HepG2 (cell line): ENCODE results near the gene DSTN. TPM values are rescaled to one million over a fixed set of nuclear protein-coding genes. Genes with fewer than 3 reads are reported as not detected.

Experiments used
- ATAC-seq: fragments of 200-7000 bp; cut with Tn5 transposase; 3 replicates; pipeline ENCODE4 v1.9.1; 2020; ENCODE audit warnings: mild to moderate bottlenecking, moderate library complexity
- BruUV-seq: library from RNA; stranded (reverse); fragments of 400-500 nt; replicated peaks from 2 replicates; lab custom pipeline; 2021; lab: Mats Ljungman, UMichigan
- CTCF ChIA-PET: fragments of 300-600 bp; formaldehyde crosslinking; extraction: SDS; loops from one replicate; lab custom pipeline; 2021; ENCODE audit warnings: low total read pairs, inconsistent platforms, low intra/inter-chr PET ratio; lab: Yijun Ruan, JAX
- POLR2A ChIA-PET: fragments of 350-600 bp; sonication (Branson Sonifier 250); formaldehyde crosslinking; loops from one replicate; lab custom pipeline; 2020; ENCODE audit warnings: antibody characterized with exemption, inconsistent platforms; lab: Yijun Ruan, JAX
- DNase-seq: peaks from one replicate; pipeline ENCODE4 v3.0.0-alpha.2; 2015; ENCODE audit warnings: low spot score
- FAIRE-seq: peaks from 3 replicates; lab custom pipeline; 2011; peaks lifted over from hg19 to GRCh38; lab: Jason Lieb, UNC
- H2AFZ ChIP-seq: one replicate; pipeline ENCODE4 v1.6.1; 2011; ENCODE audit warnings: low read length, inconsistent platforms
- H3K27ac ChIP-seq: fragments of 300-600 bp; 3 replicates; pipeline ENCODE4 v1.8.0; 2011; ENCODE audit warnings: mixed run types, mild to moderate bottlenecking, mixed read lengths, low read length, inconsistent platforms; ENCODE audit not compliant: insufficient read depth; ENCODE audit errors: extremely low read length
- H3K27me3 ChIP-seq, 2 experiments: fragments of 200-600 bp in 1 of 2; 2 replicates in 1 of 2; 3 replicates in 1 of 2; pipeline versions ENCODE4 v1.6.0 to v1.8.0; 2011; ENCODE audit warnings: low read length in 2 of 2, mild to moderate bottlenecking in 2 of 2, moderate library complexity in 2 of 2, inconsistent platforms in 1 of 2; ENCODE audit not compliant: insufficient read depth in 2 of 2, control insufficient read depth in 1 of 2
- H3K36me3 ChIP-seq, 2 experiments: fragments of 200-600 bp in 1 of 2; replicated peaks in 1 of 2; 2 replicates in 1 of 2; 3 replicates in 1 of 2; pipeline versions ENCODE4 v1.5.1 to v1.8.0; 2011; ENCODE audit warnings: low read length in 2 of 2, inconsistent platforms in 1 of 2; ENCODE audit not compliant: insufficient read depth in 2 of 2, control insufficient read depth in 1 of 2
- H3K4me1 ChIP-seq: 2 replicates; pipeline ENCODE4 v1.5.1; 2012; ENCODE audit warnings: low read length, inconsistent platforms; ENCODE audit not compliant: insufficient read depth
- H3K4me2 ChIP-seq: 2 replicates; pipeline ENCODE4 v1.6.0; 2011; ENCODE audit warnings: low read depth, low read length, inconsistent platforms
- H3K4me3 ChIP-seq, 3 experiments: fragments of 200-600 bp in 1 of 3; sonication (generic), shearing (Covaris generic) in 1 of 3; replicated peaks in 1 of 3; 2 replicates each; pipeline ENCODE4 v1.5.1; 2011 to 2016; ENCODE audit warnings: low read length in 3 of 3, inconsistent platforms in 2 of 3, low read depth in 2 of 3, mild to moderate bottlenecking in 2 of 3, control low read depth in 1 of 3, mixed read lengths in 1 of 3; ENCODE audit not compliant: insufficient read depth in 1 of 3
- H3K79me2 ChIP-seq: one replicate; pipeline ENCODE4 v1.6.1; 2011; ENCODE audit warnings: low read length, inconsistent platforms; ENCODE audit not compliant: insufficient read depth
- H3K9ac ChIP-seq: 2 replicates; pipeline ENCODE4 v1.6.0; 2011; ENCODE audit warnings: mild to moderate bottlenecking, low read depth, low read length, inconsistent platforms; ENCODE audit not compliant: insufficient read depth
- H3K9me3 ChIP-seq: 2 replicates; pipeline ENCODE4 v1.5.1; 2012; ENCODE audit warnings: mild to moderate bottlenecking, low read length
- H4K20me1 ChIP-seq: 2 replicates; pipeline ENCODE4 v1.6.0; 2011; ENCODE audit warnings: inconsistent platforms, mild to moderate bottlenecking, low read length, moderate library complexity; ENCODE audit not compliant: insufficient read depth
- AGO2 ChIP-seq: fragments of 200-400 bp; formaldehyde crosslinking; optimal IDR thresholded peaks from 2 replicates; pipeline ENCODE3; 2017; ENCODE audit warnings: mild to moderate bottlenecking, low read depth, low read length, moderate library complexity
- EP300 ChIP-seq, 3 experiments: sonication (generic) in 1 of 3; formaldehyde crosslinking in 1 of 3; IDR thresholded peaks; 2 replicates each; pipeline versions ENCODE4 v1.5.1 to v1.6.1; 2011 to 2020; ENCODE audit warnings: low read depth in 2 of 3, low read length in 2 of 3, borderline replicate concordance in 1 of 3, improper control_type of control experiment in 1 of 3, mild to moderate bottlenecking in 1 of 3, missing genetic modification reagents in 1 of 3, moderate library complexity in 1 of 3
- NR3C1 ChIP-seq: sonication (generic); formaldehyde crosslinking; IDR thresholded peaks from 2 replicates; pipeline ENCODE4 v1.4.0; 2020; ENCODE audit warnings: missing genetic modification reagents
- PCBP1 ChIP-seq: fragments of 200-400 bp; formaldehyde crosslinking; IDR thresholded peaks from 2 replicates; pipeline ENCODE4 v1.6.1; 2017; ENCODE audit warnings: mild to moderate bottlenecking, low read depth, low read length, borderline replicate concordance
- RBFOX2 ChIP-seq: fragments of 200-400 bp; formaldehyde crosslinking; IDR thresholded peaks from 2 replicates; pipeline ENCODE4 v1.6.1; 2017; ENCODE audit warnings: low read depth, mild to moderate bottlenecking, low read length
- SATB2 ChIP-seq: sonication (generic); formaldehyde crosslinking; IDR thresholded peaks from 2 replicates; pipeline ENCODE4 v1.5.0; 2020; ENCODE audit warnings: missing genetic modification reagents
- SRSF9 ChIP-seq: fragments of 200-400 bp; formaldehyde crosslinking; IDR thresholded peaks from 2 replicates; pipeline ENCODE4 v1.6.1; 2018; ENCODE audit warnings: borderline replicate concordance, mild to moderate bottlenecking, low read depth, low read length; ENCODE audit not compliant: insufficient read depth, poor library complexity, severe bottlenecking
- XRCC5 ChIP-seq: fragments of 200-400 bp; formaldehyde crosslinking; optimal IDR thresholded peaks from 2 replicates; pipeline ENCODE3; 2017; ENCODE audit warnings: mild to moderate bottlenecking, low read length
- ZBTB1 ChIP-seq: sonication (generic); formaldehyde crosslinking; IDR thresholded peaks from 2 replicates; pipeline ENCODE4 v1.4.0; 2020; ENCODE audit warnings: missing genetic modification reagents, borderline replicate concordance
- ZBTB34 ChIP-seq: sonication (generic); formaldehyde crosslinking; IDR thresholded peaks from 2 replicates; pipeline ENCODE4 v1.8.0; 2022; ENCODE audit warnings: mild to moderate bottlenecking, missing genetic modification reagents
- ZBTB39 ChIP-seq: sonication (generic); formaldehyde crosslinking; IDR thresholded peaks from 2 replicates; pipeline ENCODE4 v1.5.0; 2020; ENCODE audit warnings: missing genetic modification reagents
- WGBS: methylation state at CpG from one replicate; pipeline ENCODE4 v1.1.6; 2017; ENCODE audit warnings: low lambda C conversion rate; 5-methylcytosine and 5-hydroxymethylcytosine counted together
- in situ Hi-C: cut with HindIII; loops from 2 replicates; pipeline ENCODE4 v1.10.0; 2017; ENCODE audit warnings: low pct_unique_long_range_greater_than_20kb; ENCODE audit not compliant: extremely low pct_ligation_motif_present
- intact Hi-C: fragments of 100-400 bp; cut with micrococcal nuclease; formaldehyde crosslinking; loops from one replicate; pipeline ENCODE4 v1.10.0; 2022; ENCODE audit not compliant: unreplicated experiment
- polyA plus RNA-seq, 8 experiments: library from polyadenylated mRNA; depleted of rRNA in 3 of 8; stranded (reverse) in 7 of 8; unstranded in 1 of 8; fragments of >200 nt; fragmentation: Illumina TruSeq in 4 of 8; extraction: Trizol in 4 of 8; gene quantifications; 2 replicates each; pipeline versions ENCODE4 v1.2.1 to v1.2.3, GENCODE V29; 2011 to 2016; ENCODE audit warnings: low read depth in 4 of 8, missing spikeins in 1 of 8, mixed read lengths in 1 of 8; ENCODE audit not compliant: insufficient read depth in 1 of 8
- total RNA-seq, 5 experiments: library from RNA; depleted of rRNA; stranded (reverse); fragments of >200 nt; fragmentation: Illumina TruSeq; extraction: Trizol; gene quantifications; 2 replicates each; pipeline ENCODE4 v1.2.3, GENCODE V29; 2016; ENCODE audit warnings: low read depth in 1 of 5
- TF ChIP-seq, protein P1 (sequence below): sonication (generic); formaldehyde crosslinking; IDR thresholded peaks from 2 replicates; pipeline ENCODE4 v1.4.0; 2020; ENCODE audit warnings: mild to moderate bottlenecking, low read depth, missing genetic modification reagents

DSTN gene
- total and polyA plus RNA-seq, 2 of the 13 experiments (the other 11 are each of a cell fraction or from before 2014, with no cell fraction given) = 27.6 to 106 TPM

DNA sequence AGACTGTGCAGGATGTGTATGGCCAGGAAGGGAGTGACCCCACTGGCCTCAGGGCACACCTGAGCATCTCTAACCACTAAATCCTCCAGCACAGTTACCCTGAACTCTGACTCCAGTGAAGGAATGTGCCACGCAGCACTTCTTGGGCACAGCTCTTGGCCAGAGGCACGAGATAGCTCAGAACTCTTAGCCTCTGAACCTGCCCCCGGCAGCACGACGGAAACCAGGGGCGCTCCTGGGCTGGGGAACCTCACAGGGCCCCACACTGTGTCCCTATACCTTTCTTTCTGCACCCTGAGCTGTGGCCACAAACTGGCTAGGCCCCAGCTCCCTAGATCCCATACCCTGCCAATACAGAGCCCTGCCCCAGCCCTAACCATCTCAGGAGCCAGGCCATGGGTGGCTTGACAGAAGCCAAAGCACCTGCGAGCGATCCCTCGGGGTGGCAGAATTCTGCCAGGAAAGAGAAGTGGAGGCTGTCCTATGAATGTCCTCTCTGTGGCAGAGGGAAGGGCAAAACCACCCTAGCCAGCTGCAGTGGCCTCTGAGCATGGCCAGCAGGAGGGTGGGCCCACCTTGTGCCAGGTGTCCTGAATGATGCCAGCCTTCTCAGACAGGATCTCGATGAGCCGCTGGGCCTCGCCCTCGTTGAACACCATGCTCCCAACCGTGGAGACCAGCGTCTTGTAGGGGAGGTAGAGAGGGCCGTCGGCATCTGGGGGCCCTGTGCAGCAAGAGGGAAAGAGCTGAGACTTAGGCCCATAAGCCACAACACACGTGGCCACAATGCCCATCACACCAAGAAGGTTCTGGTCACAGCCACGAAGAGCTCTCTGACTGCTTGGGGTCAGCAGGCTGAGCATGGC lies 72.8 kb downstream of the DSTN start:
- H3K27me3 ChIP-seq = no peaks in the 10 kb centered on the region
- no peak overlapping the region for H3K9ac ChIP-seq
- ATAC-seq (no peak), FAIRE-seq (no peak), DNase-seq (no peak)
- no peak overlapping the region for H3K4me3 ChIP-seq
- WGBS = 97% methylated on average over 19 of the region's 19 CpGs
- H3K36me3 ChIP-seq = peaks cover 64 to 92% of the 10 kb centered on the region in 2 experiments
- BruUV-seq = no TSS peak
- H2AFZ ChIP-seq = no peak overlapping the region
- in situ Hi-C loops = no loop called here
- H3K79me2 ChIP-seq = peaks cover 68% of the 10 kb centered on the region
- intact Hi-C loops = no loop called here
- H3K27ac ChIP-seq = no peak overlapping the region
- POLR2A ChIA-PET = interaction anchor here (1.2 kb wide), 1 partner anchor 73 kb away, joined by 3 read pairs; the partner anchor contains the start of gene DSTN
- no peak overlapping the region for H3K4me2 ChIP-seq
- CTCF ChIA-PET = no interaction called here
- no peaks in the 10 kb centered on the region for H3K9me3 ChIP-seq
- H3K4me1 ChIP-seq = peaks cover 22% of the 10 kb centered on the region
- peaks cover 89% of the 10 kb centered on the region for H4K20me1 ChIP-seq
- TF ChIP-seq ZBTB1 (CRISPR knock-in tag) = no peak
- TF ChIP-seq PCBP1 = 0 out of 2 replicates have a peak, but pooled peaks have one; percentile 36
- TF ChIP-seq ZBTB34 (CRISPR knock-in tag) = no peak
- TF ChIP-seq AGO2 = peak; percentile 89
- no peak for TF ChIP-seq SRSF9
- TF ChIP-seq ZBTB39 (CRISPR knock-in tag) = no peak
- no peak for TF ChIP-seq SATB2 (CRISPR knock-in tag)
- TF ChIP-seq RBFOX2 = 0 out of 2 replicates have a peak, but pooled peaks have one; percentile 21
- peak; percentile 11 for TF ChIP-seq XRCC5
- no peak for TF ChIP-seq EP300 (IDR thresholded peaks at IDR 0.05; ENCODE audit: low read depth in 2 of 2, low read length in 2 of 2)
- TF ChIP-seq EP300 (CRISPR knock-in tag; IDR thresholded peaks at IDR 0.05; ENCODE audit: borderline replicate concordance) = no peak
- no peak for TF ChIP-seq NR3C1
- TF ChIP-seq, protein P1, sequence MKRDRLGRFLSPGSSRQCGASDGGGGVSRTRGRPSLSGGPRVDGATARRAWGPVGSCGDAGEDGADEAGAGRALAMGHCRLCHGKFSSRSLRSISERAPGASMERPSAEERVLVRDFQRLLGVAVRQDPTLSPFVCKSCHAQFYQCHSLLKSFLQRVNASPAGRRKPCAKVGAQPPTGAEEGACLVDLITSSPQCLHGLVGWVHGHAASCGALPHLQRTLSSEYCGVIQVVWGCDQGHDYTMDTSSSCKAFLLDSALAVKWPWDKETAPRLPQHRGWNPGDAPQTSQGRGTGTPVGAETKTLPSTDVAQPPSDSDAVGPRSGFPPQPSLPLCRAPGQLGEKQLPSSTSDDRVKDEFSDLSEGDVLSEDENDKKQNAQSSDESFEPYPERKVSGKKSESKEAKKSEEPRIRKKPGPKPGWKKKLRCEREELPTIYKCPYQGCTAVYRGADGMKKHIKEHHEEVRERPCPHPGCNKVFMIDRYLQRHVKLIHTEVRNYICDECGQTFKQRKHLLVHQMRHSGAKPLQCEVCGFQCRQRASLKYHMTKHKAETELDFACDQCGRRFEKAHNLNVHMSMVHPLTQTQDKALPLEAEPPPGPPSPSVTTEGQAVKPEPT (CRISPR knock-in tag) = 0 out of 2 replicates have a peak, but pooled peaks have one; percentile 13
